GM21447 (cell line): ENCODE results near the gene SLC38A8.

Experiments used
- ATAC-seq: cut with Tn5 transposase; IDR thresholded peaks from one replicate; pipeline ENCODE4 v1.9.1; 2021; ENCODE audit not compliant: unreplicated experiment

The SLC38A8 gene

GRCh38 chr16:84033251-84034195 is 9.1 kb downstream of the SLC38A8 start:
- no peak for ATAC-seq

- ATAC-seq, result no peak
Measured at GRCh38 chr16:84032458-84033178, 10.0 kb downstream of the SLC38A8 start.

- ATAC-seq, result no peak
Measured at GRCh38 chr16:84031556-84031955, 11.0 kb downstream of the SLC38A8 start.

- ATAC-seq, result no peak
Measured at GRCh38 chr16:84029297-84030047, 13.1 kb downstream of the SLC38A8 start.

- ATAC-seq, result no peak
Measured at GRCh38 chr16:84027625-84028024, 15.0 kb downstream of the SLC38A8 start.

GRCh38 chr16:84026606-84027005 is 16.0 kb downstream of the SLC38A8 start:
- ATAC-seq, result no peak

- no peak for ATAC-seq
Measured at GRCh38 chr16:84024854-84025253, 17.7 kb downstream of the SLC38A8 start.

GRCh38 chr16:84022644-84023043 is 20.0 kb downstream of the SLC38A8 start:
- no peak for ATAC-seq

- ATAC-seq, result no peak
Measured at GRCh38 chr16:84021488-84021887, 21.1 kb downstream of the SLC38A8 start.

- ATAC-seq, result no peak
Measured at GRCh38 chr16:84020353-84020752, 22.2 kb downstream of the SLC38A8 start.

GRCh38 chr16:84018710-84019109 is 23.9 kb downstream of the SLC38A8 start:
- no peak for ATAC-seq

- no peak for ATAC-seq
Measured at GRCh38 chr16:84016477-84016876, 26.1 kb downstream of the SLC38A8 start.

GRCh38 chr16:84015399-84015798 is 27.2 kb downstream of the SLC38A8 start:
- ATAC-seq, result no peak

- ATAC-seq, result no peak
Measured at GRCh38 chr16:84014570-84015327, 27.8 kb downstream of the SLC38A8 start.

GRCh38 chr16:84013787-84014569 is 28.6 kb downstream of the SLC38A8 start:
- peak; percentile 84 for ATAC-seq

- ATAC-seq, result no peak
Measured at GRCh38 chr16:84009282-84009681, 33.3 kb downstream of the SLC38A8 start.

GRCh38 chr16:84007965-84008364 is 34.6 kb downstream of the SLC38A8 start:
- ATAC-seq, result no peak

- ATAC-seq, result no peak
Measured at GRCh38 chr16:84007520-84007919, 35.1 kb downstream of the SLC38A8 start.

GRCh38 chr16:84005391-84005790 is 37.2 kb downstream of the SLC38A8 start:
- ATAC-seq, result no peak

GRCh38 chr16:84004442-84004841 is 38.2 kb downstream of the SLC38A8 start:
- no peak for ATAC-seq
